GM19240 (cell line): ENCODE results near the gene OGFOD2.

Experiments
- DNase-seq: peaks from one replicate; pipeline ENCODE4 v3.0.0; 2011; ENCODE audit warnings: low spot score; ENCODE audit not compliant: insufficient read length

OGFOD2 gene

DNA sequence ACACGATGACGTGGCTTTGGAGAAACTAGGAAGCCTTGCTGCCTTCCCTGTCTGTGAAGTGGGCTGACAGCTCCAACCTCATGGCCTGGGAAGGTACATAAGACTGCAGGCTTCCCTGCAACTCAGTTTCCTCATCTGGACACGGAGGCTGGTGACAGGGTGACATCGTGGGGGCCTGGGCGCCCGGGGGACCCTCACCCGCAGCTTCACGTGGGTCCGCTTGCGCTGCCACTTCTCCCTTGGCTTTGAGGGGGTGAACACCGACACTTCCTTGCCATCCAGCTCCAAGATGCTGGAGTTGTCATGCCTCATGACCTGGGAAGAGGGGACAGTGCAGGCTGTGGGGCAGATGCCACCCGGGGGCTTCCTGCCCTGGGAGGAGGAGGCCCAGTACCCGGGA, 13.0 kb downstream of the OGFOD2 start:
- DNase-seq: no peak

DNA sequence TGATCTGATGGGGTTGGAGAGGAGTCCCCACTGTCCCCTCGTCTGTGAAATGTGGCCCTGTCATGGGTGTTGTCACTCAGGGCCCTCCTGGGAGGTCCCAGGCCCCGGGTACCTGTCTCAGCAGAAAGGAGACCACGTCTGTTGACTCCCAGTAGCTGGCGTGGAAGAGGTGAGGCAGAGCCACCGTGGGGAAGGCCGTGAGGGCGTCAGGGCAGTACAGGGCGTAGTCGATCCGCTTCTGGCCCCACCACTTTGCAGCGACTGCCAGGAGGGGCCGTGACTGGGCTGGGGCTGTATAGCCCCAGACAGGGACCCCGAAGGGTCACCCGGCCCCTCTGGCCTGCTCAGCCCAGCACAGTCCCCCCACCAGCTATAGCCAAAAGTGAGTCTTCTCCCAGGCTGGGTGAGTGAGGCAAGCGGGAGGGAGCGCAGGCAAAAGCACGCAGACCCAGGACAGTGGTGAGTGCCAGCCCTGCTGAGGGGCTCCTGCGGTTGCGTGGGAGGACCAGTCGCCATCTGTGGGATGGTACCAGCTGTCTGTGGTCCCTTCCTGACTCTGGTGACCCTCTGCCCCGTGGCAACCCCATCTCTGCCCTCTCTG, 13.7 kb downstream of the OGFOD2 start:
- DNase-seq: no peak

DNA sequence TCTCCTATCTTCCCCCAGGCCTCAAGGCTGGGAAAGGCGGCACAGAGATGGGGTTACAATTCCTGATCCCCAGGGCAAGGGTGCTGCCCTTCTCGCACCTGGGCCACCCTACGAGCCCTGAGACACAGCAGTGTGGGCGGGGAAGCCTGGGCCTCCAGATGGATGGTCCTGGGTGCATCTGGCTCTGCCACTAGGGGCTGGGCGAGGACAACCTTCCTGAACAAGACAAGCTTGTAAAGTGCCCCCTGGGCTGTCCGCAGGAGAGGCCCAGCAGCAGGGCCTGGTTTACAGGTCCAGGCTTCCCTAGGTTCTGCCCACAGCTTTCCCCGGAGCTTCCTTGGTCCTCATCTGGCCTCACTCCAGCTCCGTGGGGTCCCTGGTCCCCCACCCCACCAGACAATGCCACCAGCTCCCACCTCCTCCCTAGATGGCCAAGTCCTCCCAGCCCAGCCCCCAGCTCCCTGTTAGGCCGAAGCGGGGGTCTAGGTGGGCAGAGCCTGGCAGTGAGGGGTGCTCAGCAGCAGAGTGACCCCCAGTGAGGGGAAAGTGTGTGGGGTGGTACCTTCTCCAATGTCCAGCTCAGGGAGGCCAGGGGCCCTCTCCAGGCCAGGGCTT, 14.3 kb downstream of the OGFOD2 start:
- no peak for DNase-seq

DNA sequence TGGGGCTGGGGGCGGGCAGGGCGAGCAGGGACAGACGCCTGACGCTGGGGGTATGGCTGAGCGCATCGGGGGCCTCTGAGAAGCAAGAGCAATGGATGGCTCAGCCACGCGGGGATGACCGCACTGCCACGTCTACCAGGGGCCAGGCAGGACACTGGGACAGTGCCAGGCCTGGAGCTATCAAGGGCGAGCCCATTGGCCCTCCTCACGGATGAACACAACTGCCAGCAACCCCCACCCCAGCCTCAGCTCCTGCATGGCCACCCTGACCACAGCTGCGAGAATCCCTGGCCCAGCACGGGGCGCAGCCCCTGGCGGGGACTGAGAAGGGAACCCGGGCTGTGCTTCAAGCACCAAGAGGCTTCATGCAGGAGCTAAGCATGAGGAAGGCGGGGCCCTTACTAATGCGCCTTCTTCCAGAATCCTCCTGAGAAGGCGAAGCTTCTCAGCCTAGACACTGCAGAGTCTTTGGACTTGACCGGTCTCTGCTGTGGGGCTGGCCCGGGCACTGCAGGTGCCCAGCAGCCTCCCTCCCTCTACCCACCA, 14.9 kb downstream of the OGFOD2 start:
- no peak for DNase-seq

DNA sequence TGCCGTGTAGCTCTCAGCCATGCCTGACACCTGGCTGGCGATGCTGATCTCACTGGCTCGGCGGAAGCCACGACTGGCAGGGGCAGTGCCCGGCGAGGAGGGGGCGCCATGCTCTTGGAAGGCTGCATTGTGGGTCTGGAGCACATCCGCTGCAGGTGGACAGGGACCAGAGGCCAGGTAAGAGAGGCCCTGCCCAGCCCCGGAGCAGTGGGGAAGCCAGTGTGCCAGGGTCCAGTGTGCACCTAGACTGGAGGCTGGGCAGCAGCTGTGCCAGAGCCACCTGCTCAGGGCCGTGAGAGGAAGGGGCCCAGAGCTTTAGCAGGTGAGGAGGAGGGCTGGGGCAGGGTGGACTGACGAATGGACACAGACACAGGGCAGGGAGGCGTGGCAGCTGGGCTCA, 15.5 kb downstream of the OGFOD2 start:
- no peak for DNase-seq

DNA sequence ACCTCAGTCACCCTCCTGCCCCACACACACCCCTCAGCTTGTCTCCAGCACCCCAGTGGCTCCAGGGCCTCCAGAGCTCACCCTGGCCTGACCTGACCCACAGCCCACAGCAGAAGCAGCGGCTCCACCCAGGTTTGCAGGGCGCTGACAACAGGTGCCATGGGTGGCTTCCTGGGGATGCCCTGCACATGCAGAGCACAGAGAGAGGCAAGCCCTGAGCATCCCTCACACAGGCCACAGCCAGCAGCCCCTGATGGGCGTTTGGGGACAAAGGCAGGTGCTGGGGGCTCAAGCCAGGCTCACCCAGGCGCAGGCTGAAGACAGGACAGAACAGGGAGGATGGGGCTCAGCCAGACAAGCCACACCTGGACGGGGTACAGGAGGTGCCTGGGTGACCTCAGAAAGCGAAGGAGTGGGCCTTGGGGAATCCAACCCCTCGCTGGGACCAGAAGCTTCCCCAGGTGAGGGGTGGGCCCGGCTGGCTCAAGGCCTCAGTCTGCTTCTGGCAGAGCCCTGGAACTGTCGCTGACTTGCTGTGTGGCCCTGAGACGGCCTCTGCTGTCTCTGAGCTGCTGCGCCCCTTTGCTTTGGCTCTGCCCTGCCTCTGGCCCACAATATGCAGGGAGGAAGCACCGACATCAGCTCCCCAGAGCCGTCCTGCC, 16.0 kb downstream of the OGFOD2 start:
- DNase-seq: no peak

DNA sequence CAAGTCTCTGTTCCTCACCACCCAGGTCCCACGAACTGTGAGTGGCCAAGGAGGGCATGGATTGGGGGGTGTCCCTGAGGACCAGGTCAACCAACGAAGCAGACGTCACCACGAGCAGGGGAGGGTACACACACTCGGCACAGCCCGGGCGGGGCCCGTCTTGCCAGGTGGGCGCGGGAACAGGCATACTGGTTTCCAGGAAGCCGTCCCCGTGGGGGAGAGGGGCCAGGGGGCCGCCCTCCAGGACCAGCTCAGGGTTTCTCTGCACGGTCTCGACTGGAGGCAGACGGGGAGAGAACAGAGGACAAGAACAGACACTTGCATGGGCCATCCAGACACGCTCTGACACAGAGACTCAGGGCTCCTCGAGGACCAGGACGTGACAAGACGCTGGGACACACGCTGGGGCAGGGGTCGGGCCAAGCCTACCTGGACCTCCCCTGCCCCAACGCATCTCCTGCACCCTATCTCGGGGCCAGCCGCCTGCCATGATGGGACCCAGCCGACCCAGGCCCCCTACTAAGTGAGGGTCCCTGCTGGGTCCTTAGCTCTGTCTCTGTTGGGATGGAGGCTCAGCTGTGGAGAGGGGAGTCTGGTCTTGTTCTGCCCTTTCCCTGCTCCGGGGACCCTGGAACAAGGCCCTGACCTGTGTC, 16.7 kb downstream of the OGFOD2 start:
- no peak for DNase-seq

DNA sequence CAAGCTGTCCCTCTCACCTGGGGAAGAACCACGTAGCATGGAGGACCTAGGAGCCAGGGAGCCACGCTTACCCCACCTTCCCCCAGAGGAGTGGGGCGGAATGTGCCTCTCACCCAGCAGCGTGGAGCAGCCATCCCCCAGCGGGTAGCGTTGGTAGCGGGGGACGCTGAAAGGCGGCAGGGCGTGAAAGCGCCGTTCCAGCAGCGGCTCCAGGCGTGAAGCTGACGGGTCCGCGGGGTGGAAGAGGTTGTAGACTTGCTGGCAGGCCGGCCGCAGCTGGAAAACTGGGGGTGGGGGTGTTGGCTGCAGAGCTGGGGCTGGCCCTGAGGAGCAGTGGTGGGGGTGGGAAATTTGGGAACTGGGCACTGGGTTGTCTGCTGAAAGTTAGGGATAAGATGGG, 17.3 kb downstream of the OGFOD2 start:
- DNase-seq: no peak

DNA sequence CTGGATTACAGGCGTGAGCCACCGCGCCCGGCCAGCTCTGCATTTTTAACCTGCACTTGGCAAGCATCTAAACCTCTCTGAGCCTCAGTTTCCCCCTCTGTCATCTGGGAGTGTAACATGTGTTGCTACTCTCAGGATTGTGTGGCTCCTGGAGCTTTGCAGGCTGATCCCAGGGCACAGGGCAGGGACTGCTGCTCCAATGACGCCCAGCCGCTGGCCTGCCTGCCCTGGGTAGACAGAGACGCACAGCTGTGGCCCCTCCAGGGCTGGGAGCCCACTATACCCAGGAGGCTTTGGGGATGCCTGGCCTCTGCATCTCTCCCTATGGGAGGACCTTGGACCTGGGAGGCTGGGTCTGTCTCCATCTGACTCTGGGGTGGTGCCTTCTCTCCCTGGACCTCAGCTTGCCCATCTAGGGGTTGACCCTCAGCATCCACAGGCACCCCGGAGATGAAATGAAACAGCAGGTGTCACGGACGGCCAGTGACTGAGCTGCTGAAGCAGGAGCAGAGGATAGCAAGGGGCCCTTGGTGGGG, 19.2 kb downstream of the OGFOD2 start:
- DNase-seq: no peak

DNA sequence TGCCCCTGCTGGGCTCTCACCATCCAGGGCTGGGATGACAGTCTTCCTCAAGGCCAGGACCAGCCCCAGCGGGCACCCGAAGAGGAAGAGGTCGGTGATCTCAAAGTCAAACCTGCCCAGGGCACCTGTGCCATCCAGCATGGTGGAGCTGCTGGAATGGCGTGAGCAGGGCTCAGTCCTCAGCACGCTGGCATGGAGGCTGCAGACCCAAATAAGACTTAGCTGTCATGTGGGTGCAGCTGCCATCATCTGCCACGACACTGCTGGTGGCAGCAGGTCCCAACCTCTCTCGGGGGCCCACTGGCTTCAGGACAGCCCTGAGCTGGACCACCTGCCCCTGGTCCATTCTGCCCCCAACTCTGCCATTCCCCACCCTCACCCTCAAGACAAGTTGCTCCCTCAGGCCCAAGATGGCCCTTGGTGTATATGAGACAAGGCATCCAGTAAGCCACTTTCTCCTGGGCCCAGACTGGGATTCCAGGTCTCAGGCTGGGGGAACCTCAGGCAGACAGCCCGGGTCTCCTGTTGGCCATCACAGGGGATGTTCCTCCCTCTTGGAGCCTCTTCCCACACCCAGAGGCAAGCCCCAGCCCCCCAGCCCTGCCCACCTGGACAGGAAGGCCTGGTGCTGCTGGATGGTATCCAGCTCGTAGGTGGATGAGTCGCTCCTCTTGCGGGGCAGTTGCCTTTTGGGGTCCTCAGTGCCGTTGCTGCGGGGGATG, 19.9 kb downstream of the OGFOD2 start:
- DNase-seq: no peak

DNA sequence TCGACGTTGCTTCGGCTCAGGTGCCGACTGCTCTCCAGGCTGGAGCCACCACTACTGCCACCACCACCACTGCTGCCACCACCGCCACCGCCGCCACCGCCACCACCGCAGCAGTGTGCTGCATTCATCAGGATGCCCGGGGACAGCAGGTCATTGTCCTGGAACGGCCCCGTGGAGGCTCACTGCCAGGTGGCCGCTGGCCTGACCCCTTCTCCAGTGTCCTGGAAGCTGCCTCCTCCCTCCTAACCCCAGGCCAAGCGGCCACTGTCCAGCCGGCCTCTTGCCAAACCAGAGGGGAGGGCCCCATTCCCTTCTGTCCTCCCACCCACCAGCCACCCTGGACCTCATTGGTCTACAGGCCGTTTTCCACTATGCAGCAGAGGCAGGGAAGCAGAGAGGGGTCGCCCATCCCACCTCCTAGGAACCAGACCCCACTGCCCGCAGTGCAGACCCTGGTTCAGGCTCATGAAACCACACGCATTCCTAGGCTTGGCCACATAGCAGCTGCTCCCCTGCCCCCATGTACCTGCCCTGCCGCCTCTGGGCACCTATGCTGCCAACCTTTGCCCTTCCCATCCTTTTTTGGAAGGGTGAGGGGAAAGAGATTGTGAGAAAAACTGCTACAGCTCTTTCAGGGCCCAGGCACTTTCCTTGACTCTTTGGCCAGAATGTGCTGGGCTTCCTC, 20.6 kb downstream of the OGFOD2 start:
- DNase-seq: no peak

DNA sequence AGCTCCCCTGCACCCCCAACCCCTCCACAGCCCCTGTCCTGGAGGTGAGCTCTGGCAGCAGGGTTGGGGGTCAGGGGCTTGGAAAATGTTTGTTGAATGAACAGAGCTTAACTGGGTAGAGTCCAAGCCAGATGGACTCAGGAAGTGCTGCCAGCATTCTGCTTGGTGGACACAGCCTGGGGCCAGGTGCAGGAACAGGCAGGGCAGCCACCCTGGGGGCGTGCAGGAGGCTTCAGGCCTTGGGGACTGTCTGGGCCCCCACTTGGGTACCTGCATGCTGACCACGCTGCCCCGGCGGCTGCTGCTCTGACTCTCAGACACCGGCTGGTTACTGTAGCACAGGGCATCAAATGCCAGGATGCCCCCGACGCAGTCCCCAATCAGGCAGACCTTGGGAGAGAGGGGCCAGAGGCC, 21.2 kb downstream of the OGFOD2 start:
- DNase-seq: no peak

DNA sequence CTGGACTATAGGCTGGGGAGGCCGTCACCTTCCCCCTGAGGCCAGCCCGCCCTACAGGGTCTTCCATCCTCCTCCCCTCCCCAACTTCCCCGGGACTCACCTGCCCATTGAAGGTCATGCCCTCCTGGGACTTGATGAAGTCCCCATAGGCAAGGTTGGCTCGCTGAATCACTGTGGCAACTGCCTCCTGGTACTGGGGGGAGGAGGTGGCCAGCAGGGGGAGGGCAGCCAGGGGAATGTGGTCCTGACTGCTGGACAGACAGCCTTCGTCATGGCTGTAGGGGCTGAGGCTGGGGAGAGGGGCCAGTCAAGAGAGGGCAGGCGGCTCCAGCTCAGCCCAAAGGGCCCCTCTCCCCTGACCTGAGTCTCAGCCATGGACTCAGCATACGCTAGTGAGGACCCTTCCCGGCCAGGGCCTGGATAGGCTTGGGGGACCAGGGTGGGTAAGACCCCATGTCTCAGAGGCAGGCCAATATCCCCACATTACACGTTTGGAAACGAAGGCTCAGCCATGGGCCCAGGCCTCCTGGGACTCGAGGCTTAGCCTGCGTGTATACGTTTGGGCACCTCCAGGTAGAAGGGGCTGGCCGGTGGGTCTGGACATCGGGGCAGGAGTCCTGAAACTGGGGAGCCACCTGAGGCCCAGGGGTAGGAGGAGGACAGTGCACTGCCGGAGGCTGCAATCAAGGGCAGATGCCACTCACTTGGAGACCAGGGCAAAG, 21.7 kb downstream of the OGFOD2 start:
- no peak for DNase-seq

DNA sequence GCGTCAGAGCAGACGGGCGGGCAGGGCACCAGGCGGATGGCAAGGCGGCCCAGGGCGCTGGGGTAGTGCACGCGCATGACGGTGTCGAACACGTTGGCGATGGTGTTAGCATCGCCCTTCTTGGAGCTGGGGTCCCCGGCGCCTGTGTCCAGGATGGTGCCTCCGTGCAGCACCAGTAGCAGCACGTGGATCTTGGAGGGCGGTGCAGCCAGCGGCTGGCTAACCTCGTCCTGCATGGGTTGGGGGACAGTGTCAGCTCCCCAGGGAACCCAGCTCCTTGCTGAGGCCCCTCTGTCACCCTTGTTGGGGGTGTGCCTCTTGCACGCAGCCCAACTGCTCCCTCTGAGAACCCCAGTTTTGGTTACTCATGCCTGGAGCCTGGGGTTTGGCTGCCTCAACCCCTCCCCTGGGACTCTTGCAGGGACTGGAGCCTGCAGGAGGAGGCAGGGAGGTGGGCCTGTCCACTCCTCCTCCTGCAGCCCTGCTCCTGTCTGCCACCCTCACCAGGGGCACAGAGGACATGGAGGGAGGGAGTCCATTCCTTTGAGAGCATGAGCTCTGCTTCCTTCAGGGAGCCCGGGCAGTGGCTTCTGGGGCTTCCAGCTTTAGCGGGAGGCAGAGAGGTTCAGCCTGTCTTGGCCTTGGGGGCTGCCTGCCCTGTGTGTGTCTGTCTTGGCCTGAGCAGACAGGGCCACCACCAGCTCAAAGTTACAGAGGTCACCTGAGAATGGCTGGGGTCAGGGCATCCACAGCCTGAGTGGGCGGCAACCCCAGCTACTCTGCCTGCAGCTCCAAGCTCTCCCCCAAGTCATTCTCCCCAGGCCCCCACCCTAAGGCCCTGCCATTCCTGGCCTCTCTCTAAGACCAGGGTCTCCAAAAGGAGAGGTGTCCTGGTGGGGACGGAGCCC, 22.6 kb downstream of the OGFOD2 start:
- DNase-seq: no peak

DNA sequence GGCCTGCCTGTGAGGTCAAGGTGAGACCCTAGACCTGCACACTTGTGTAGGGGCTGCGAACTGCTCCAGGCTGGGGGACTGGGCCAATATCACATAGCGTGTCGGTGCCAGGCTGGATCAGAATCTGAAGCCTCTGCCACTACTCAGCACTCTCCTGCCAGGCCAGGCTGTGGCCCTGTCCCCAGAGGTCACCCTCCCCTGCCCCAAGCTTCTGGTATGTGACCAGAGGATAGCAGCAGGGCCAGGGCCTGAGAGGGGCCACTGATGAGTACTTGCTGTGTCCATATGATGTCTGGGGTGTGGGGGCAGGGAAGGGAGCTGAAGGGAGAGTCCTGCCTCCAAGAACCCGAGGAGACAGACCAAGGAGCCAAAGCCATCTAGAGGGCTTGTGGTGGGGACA, 23.3 kb downstream of the OGFOD2 start:
- no peak for DNase-seq

DNA sequence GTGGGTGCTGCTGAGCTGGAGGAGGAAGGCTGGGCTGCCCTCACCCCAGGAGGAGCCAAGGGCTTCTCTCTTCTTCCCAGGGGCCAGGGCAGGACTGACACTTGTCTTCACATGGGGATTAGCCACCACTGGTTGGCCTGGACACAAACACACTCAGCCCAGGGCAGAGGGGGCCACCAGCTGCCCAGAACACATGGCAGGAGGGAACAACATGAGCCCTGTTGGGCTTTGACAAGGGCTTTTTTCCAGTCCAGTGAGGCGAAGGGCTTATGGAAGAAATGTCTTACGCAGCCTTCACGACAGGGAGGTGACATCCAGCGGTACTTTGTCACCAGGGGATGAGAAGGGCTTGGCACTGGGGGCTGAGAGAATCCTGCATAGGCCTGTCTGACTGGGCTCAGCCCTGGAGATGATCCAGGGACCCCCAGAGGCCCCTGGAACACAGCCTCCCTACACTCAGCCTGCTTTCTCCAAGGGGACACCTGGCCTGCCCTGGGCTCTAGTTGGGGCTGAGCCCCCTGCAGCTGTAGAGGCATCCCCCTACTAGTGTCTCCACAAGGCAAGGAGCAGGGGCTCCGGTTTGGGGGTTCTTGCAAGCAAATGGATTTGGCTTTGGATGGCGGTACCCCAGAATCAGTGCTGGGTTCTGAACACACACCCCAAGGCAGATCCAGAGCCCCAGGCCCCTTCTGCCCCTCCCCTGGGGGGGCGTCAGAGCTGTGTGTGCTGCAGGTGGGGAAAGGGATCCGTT, 24.3 kb downstream of the OGFOD2 start:
- no peak for DNase-seq

DNA sequence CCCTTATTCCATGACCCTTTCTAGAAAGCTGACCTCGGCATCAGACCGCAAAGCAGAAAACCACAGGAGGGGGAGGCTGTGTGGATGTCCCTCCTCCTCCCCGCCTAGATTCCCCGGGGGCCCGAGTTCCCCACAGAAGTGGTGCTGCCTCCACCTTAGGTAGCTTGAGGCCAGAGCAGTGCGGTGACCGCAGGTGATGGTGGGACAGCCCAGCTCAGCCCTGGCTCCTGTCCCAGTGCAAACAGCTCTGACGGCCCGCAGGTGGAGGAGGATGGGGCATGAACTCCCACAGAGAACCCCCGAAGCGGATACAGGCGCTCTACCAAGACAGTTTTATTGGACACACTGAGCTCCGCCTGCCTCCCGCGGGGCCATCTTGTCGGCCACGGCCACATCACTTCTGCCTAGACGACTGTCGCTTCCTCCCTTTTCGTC, 25.0 kb downstream of the OGFOD2 start:
- no peak for DNase-seq

DNA sequence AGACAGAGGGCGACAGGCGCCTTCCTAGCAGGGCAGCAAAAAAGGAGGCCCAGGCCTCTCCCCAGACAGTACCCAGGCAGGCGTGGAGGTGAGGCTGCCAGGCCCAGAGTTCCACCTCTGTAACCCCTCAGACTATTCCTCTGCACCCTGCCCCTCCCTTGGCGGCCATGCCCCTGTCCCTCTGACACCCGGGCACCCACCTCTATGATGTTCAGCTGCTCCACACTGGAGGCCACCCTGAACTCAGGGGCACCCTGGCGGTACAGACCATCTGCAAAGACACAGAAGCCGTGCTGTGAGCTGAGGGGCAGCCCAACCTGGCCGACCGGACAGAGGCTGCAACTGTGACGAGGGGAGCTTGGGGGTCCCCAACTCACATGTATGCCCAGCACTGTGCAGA, 25.5 kb downstream of the OGFOD2 start:
- no peak for DNase-seq
